GM23338 (cell line): Measurements from ENCODE around the gene NHS. TPM values are rescaled to one million over a fixed set of nuclear protein-coding genes. Genes with fewer than 3 reads are reported as not detected.

Experiments
- ATAC-seq: fragments of 200-7000 bp; cut with Tn5 transposase; 3 replicates; pipeline ENCODE4 v1.9.1; 2020
- DNase-seq: peaks from one replicate; pipeline ENCODE4 v3.0.0-alpha.2; 2015; ENCODE audit warnings: low spot score
- H2AFZ ChIP-seq: fragments of 200-600 bp; sonication (generic); 2 replicates; pipeline ENCODE4 v1.8.0; 2016; ENCODE audit warnings: antibody characterized with exemption, mild to moderate bottlenecking, moderate library complexity
- H3F3A ChIP-seq: fragments of 200-600 bp; sonication (generic); replicated peaks from 2 replicates; pipeline ENCODE4 v1.8.0; 2017; ENCODE audit warnings: antibody characterized with exemption, mixed run types, low read depth
- H3K27ac ChIP-seq: fragments of 200-600 bp; sonication (generic); 2 replicates; pipeline ENCODE4 v1.6.1; 2016; ENCODE audit warnings: low read depth
- H3K27me3 ChIP-seq: fragments of 200-600 bp; sonication (generic); 2 replicates; pipeline ENCODE4 v1.8.0; 2016; ENCODE audit warnings: mild to moderate bottlenecking, mixed run types, moderate library complexity; ENCODE audit not compliant: insufficient read depth
- H3K36me3 ChIP-seq: fragments of 200-600 bp; sonication (generic); 2 replicates; pipeline ENCODE4 v1.8.0; 2016; ENCODE audit warnings: mild to moderate bottlenecking; ENCODE audit not compliant: insufficient read depth
- H3K4me1 ChIP-seq: fragments of 200-600 bp; sonication (generic); 2 replicates; pipeline ENCODE4 v1.8.0; 2016; ENCODE audit warnings: mild to moderate bottlenecking, moderate library complexity; ENCODE audit not compliant: insufficient read depth
- H3K4me2 ChIP-seq: fragments of 200-600 bp; sonication (generic); 2 replicates; pipeline ENCODE4 v1.7.1; 2017; ENCODE audit warnings: mixed run types
- H3K4me3 ChIP-seq: fragments of 200-600 bp; sonication (generic); 2 replicates; pipeline ENCODE4 v1.6.1; 2016; ENCODE audit warnings: mixed run types
- H3K79me2 ChIP-seq: fragments of 200-600 bp; sonication (generic); replicated peaks from 2 replicates; pipeline ENCODE4 v1.8.0; 2017; ENCODE audit warnings: mild to moderate bottlenecking; ENCODE audit not compliant: insufficient read depth
- H3K9me2 ChIP-seq: fragments of 200-600 bp; sonication (generic); 2 replicates; pipeline ENCODE4 v1.8.0; 2017; ENCODE audit not compliant: insufficient read depth
- H4K20me1 ChIP-seq: fragments of 200-600 bp; sonication (generic); replicated peaks from 2 replicates; pipeline ENCODE4 v1.8.0; 2017; ENCODE audit warnings: mild to moderate bottlenecking; ENCODE audit not compliant: insufficient read depth
- H3K27ac Mint-ChIP-seq: 2 replicates; pipeline ENCODE4 v1.8.0; 2020; ENCODE audit warnings: inconsistent platforms, mild to moderate bottlenecking, moderate library complexity, mixed read lengths
- H3K27me3 Mint-ChIP-seq: 3 replicates; pipeline ENCODE4 v1.8.0; 2022; ENCODE audit warnings: low read depth, mild to moderate bottlenecking, moderate library complexity, mixed read lengths, inconsistent platforms; ENCODE audit not compliant: insufficient read depth, poor library complexity
- H3K36me3 Mint-ChIP-seq: 3 replicates; pipeline ENCODE4 v1.8.0; 2021; ENCODE audit warnings: low read depth, mild to moderate bottlenecking, inconsistent platforms, moderate library complexity, mixed read lengths
- H3K4me1 Mint-ChIP-seq: 3 replicates; pipeline ENCODE4 v1.8.0; 2020; ENCODE audit warnings: mild to moderate bottlenecking, inconsistent platforms, mixed read lengths
- H3K4me3 Mint-ChIP-seq: 3 replicates; pipeline ENCODE4 v1.8.0; 2021; ENCODE audit warnings: moderate library complexity, mild to moderate bottlenecking, inconsistent platforms, mixed read lengths
- H3K9me3 Mint-ChIP-seq: 3 replicates; pipeline ENCODE4 v1.8.0; 2020; ENCODE audit warnings: moderate library complexity, mild to moderate bottlenecking, inconsistent platforms, mixed read lengths
- CREB1 ChIP-seq: fragments of 250-450 bp; sonication (Bioruptor Pico); IDR thresholded peaks from 2 replicates; pipeline ENCODE4 v1.5.0; 2020; ENCODE audit warnings: low read depth, mild to moderate bottlenecking, moderate library complexity
- EZH2 ChIP-seq: fragments of 200-600 bp; sonication (generic); IDR thresholded peaks from one replicate; pipeline ENCODE4 v1.8.0; 2017; ENCODE audit warnings: antibody characterized with exemption, mild to moderate bottlenecking, low read depth; ENCODE audit not compliant: unreplicated experiment
- EZH2phosphoT487 ChIP-seq: fragments of 200-600 bp; sonication (generic); IDR thresholded peaks from one replicate; pipeline ENCODE4 v1.8.1; 2018; ENCODE audit warnings: antibody characterized with exemption; ENCODE audit not compliant: unreplicated experiment
- JUNB ChIP-seq: IDR thresholded peaks from one replicate; pipeline ENCODE4 v1.6.1; 2016; ENCODE audit warnings: antibody characterized with exemption; ENCODE audit not compliant: unreplicated experiment
- NANOG ChIP-seq: IDR thresholded peaks from 2 replicates; pipeline ENCODE4 v1.6.1; 2016; ENCODE audit warnings: antibody characterized with exemption, borderline replicate concordance
- POLR2AphosphoS5 ChIP-seq: IDR thresholded peaks from 2 replicates; pipeline ENCODE4 v1.6.1; 2016; ENCODE audit warnings: antibody characterized with exemption, low read depth
- STAT1 ChIP-seq: IDR thresholded peaks from one replicate; pipeline ENCODE4 v1.6.1; 2016; ENCODE audit warnings: antibody characterized with exemption; ENCODE audit not compliant: unreplicated experiment
- ZNF114 ChIP-seq: fragments of 250-450 bp; sonication (Bioruptor Pico); IDR thresholded peaks from 2 replicates; pipeline ENCODE4 v1.5.0; 2020; ENCODE audit warnings: mild to moderate bottlenecking, moderate library complexity
- ZNF331 ChIP-seq: fragments of 250-450 bp; sonication (Bioruptor Pico); IDR thresholded peaks from 2 replicates; pipeline ENCODE4 v1.5.0; 2020; ENCODE audit warnings: low read depth, mild to moderate bottlenecking, moderate library complexity
- polyA plus RNA-seq: library from polyadenylated mRNA; unstranded; fragments of >200 nt; fragmentation: Nextera tagmentation; extraction: Ambion mirVana; gene quantifications from 2 replicates; pipeline ENCODE4 v1.2.1, GENCODE V29; 2016
- total RNA-seq: library from RNA; depleted of rRNA; stranded (reverse); fragments of >200 nt; shearing (Covaris generic); gene quantifications from 2 replicates; pipeline ENCODE4 v1.2.3, GENCODE V29; 2014
- TF ChIP-seq, protein P1 (sequence below): IDR thresholded peaks from one replicate; pipeline ENCODE4 v1.6.1; 2018; ENCODE audit warnings: antibody characterized with exemption; ENCODE audit not compliant: unreplicated experiment
- TF ChIP-seq, protein P2 (sequence below): fragments of 250-450 bp; sonication (Bioruptor Pico); IDR thresholded peaks from 2 replicates; pipeline ENCODE4 v1.5.0; 2020; ENCODE audit warnings: mild to moderate bottlenecking, moderate library complexity
- TF ChIP-seq, protein P3 (sequence below): IDR thresholded peaks from 2 replicates; pipeline ENCODE4 v1.6.1; 2016; ENCODE audit warnings: antibody characterized with exemption
- TF ChIP-seq, protein P4 (sequence below), 2 experiments: fragments of 200-600 bp in 1 of 2; sonication (generic) in 1 of 2; conservative IDR thresholded peaks; 2 replicates each; pipeline versions ENCODE4 v1.5.1 to v1.6.1; 2016 to 2017; ENCODE audit warnings: antibody characterized with exemption in 2 of 2, low read depth in 2 of 2, mild to moderate bottlenecking in 2 of 2, moderate library complexity in 1 of 2

Gene NHS
- total and polyA plus RNA-seq, 2 experiments from 2014 or later, result 1.8 to 8.2 TPM

DNA sequence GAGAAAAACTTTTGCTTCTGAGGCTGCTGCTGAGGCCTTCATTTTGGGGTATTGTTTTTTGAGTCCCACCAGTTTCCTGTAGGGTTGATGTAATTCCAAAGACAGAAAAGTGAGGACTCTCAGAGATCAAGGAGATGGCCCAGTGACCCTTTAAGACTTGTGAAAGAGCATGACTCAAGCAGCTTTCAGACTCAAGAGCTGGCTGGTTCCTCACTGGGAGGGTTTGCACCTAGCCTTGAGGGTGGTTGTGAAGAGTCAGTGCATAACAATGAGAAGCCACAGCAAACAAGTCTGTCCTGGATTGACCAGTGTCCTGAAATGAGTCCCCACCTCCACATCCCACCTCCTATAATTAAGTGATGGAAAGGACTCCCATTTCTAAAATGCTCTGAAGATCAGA lies 89.2 kb downstream of the NHS start:
- TF ChIP-seq, protein P1, sequence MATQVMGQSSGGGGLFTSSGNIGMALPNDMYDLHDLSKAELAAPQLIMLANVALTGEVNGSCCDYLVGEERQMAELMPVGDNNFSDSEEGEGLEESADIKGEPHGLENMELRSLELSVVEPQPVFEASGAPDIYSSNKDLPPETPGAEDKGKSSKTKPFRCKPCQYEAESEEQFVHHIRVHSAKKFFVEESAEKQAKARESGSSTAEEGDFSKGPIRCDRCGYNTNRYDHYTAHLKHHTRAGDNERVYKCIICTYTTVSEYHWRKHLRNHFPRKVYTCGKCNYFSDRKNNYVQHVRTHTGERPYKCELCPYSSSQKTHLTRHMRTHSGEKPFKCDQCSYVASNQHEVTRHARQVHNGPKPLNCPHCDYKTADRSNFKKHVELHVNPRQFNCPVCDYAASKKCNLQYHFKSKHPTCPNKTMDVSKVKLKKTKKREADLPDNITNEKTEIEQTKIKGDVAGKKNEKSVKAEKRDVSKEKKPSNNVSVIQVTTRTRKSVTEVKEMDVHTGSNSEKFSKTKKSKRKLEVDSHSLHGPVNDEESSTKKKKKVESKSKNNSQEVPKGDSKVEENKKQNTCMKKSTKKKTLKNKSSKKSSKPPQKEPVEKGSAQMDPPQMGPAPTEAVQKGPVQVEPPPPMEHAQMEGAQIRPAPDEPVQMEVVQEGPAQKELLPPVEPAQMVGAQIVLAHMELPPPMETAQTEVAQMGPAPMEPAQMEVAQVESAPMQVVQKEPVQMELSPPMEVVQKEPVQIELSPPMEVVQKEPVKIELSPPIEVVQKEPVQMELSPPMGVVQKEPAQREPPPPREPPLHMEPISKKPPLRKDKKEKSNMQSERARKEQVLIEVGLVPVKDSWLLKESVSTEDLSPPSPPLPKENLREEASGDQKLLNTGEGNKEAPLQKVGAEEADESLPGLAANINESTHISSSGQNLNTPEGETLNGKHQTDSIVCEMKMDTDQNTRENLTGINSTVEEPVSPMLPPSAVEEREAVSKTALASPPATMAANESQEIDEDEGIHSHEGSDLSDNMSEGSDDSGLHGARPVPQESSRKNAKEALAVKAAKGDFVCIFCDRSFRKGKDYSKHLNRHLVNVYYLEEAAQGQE, result no peak
- TF ChIP-seq, protein P2, sequence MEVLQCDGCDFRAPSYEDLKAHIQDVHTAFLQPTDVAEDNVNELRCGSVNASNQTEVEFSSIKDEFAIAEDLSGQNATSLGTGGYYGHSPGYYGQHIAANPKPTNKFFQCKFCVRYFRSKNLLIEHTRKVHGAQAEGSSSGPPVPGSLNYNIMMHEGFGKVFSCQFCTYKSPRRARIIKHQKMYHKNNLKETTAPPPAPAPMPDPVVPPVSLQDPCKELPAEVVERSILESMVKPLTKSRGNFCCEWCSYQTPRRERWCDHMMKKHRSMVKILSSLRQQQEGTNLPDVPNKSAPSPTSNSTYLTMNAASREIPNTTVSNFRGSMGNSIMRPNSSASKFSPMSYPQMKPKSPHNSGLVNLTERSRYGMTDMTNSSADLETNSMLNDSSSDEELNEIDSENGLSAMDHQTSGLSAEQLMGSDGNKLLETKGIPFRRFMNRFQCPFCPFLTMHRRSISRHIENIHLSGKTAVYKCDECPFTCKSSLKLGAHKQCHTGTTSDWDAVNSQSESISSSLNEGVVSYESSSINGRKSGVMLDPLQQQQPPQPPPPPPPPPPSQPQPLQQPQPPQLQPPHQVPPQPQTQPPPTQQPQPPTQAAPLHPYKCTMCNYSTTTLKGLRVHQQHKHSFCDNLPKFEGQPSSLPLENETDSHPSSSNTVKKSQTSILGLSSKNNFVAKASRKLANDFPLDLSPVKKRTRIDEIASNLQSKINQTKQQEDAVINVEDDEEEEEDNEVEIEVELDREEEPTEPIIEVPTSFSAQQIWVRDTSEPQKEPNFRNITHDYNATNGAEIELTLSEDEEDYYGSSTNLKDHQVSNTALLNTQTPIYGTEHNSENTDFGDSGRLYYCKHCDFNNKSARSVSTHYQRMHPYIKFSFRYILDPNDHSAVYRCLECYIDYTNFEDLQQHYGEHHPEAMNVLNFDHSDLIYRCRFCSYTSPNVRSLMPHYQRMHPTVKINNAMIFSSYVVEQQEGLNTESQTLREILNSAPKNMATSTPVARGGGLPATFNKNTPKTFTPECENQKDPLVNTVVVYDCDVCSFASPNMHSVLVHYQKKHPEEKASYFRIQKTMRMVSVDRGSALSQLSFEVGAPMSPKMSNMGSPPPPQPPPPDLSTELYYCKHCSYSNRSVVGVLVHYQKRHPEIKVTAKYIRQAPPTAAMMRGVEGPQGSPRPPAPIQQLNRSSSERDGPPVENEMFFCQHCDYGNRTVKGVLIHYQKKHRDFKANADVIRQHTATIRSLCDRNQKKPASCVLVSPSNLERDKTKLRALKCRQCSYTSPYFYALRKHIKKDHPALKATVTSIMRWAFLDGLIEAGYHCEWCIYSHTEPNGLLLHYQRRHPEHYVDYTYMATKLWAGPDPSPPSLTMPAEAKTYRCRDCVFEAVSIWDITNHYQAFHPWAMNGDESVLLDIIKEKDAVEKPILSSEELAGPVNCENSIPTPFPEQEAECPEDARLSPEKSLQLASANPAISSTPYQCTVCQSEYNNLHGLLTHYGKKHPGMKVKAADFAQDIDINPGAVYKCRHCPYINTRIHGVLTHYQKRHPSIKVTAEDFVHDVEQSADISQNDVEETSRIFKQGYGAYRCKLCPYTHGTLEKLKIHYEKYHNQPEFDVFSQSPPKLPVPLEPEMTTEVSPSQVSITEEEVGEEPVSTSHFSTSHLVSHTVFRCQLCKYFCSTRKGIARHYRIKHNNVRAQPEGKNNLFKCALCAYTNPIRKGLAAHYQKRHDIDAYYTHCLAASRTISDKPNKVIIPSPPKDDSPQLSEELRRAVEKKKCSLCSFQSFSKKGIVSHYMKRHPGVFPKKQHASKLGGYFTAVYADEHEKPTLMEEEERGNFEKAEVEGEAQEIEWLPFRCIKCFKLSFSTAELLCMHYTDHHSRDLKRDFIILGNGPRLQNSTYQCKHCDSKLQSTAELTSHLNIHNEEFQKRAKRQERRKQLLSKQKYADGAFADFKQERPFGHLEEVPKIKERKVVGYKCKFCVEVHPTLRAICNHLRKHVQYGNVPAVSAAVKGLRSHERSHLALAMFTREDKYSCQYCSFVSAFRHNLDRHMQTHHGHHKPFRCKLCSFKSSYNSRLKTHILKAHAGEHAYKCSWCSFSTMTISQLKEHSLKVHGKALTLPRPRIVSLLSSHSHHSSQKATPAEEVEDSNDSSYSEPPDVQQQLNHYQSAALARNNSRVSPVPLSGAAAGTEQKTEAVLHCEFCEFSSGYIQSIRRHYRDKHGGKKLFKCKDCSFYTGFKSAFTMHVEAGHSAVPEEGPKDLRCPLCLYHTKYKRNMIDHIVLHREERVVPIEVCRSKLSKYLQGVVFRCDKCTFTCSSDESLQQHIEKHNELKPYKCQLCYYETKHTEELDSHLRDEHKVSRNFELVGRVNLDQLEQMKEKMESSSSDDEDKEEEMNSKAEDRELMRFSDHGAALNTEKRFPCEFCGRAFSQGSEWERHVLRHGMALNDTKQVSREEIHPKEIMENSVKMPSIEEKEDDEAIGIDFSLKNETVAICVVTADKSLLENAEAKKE (CRISPR knock-in tag), result no peak
- no peak for TF ChIP-seq EZH2
- no peak for TF ChIP-seq NANOG
- no peak for TF ChIP-seq ZNF114 (CRISPR knock-in tag)
- TF ChIP-seq CREB1 (CRISPR knock-in tag), result no peak
- TF ChIP-seq ZNF331 (CRISPR knock-in tag), result no peak
- TF ChIP-seq EZH2phosphoT487, result no peak
- TF ChIP-seq, protein P3, sequence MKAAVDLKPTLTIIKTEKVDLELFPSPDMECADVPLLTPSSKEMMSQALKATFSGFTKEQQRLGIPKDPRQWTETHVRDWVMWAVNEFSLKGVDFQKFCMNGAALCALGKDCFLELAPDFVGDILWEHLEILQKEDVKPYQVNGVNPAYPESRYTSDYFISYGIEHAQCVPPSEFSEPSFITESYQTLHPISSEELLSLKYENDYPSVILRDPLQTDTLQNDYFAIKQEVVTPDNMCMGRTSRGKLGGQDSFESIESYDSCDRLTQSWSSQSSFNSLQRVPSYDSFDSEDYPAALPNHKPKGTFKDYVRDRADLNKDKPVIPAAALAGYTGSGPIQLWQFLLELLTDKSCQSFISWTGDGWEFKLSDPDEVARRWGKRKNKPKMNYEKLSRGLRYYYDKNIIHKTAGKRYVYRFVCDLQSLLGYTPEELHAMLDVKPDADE, result no peak
- no peak for TF ChIP-seq STAT1
- TF ChIP-seq, protein P4, sequence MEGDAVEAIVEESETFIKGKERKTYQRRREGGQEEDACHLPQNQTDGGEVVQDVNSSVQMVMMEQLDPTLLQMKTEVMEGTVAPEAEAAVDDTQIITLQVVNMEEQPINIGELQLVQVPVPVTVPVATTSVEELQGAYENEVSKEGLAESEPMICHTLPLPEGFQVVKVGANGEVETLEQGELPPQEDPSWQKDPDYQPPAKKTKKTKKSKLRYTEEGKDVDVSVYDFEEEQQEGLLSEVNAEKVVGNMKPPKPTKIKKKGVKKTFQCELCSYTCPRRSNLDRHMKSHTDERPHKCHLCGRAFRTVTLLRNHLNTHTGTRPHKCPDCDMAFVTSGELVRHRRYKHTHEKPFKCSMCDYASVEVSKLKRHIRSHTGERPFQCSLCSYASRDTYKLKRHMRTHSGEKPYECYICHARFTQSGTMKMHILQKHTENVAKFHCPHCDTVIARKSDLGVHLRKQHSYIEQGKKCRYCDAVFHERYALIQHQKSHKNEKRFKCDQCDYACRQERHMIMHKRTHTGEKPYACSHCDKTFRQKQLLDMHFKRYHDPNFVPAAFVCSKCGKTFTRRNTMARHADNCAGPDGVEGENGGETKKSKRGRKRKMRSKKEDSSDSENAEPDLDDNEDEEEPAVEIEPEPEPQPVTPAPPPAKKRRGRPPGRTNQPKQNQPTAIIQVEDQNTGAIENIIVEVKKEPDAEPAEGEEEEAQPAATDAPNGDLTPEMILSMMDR (conservative IDR thresholded peaks at IDR 0.05; ENCODE audit: low read depth in 2 of 2), result no peak
- TF ChIP-seq POLR2AphosphoS5, result no peak
- TF ChIP-seq JUNB, result no peak
- Histone ChIP-seq H3K9me2 (no peaks in the 10 kb centered on the region), H3K27me3 (no peaks in the 10 kb centered on the region), H3K36me3 (no peaks in the 10 kb centered on the region), H3K4me1 (no peaks in the 10 kb centered on the region; the same call in 1 of the 2 replicates), H3K79me2 (no peaks in the 10 kb centered on the region), H4K20me1 (no peaks in the 10 kb centered on the region), H3K4me3 (no peak overlapping the region), H3F3A (no peaks in the 10 kb centered on the region), H3K4me2 (no peak overlapping the region), H3K27ac (no peak overlapping the region), H2AFZ (no peak overlapping the region)
- H3K4me1 Mint-ChIP-seq, result peaks cover 24% of the 10 kb centered on the region
- ATAC-seq, result no peak
- DNase-seq, result no peak
- H3K9me3 Mint-ChIP-seq, result no peaks in the 10 kb centered on the region
- H3K4me3 Mint-ChIP-seq, result no peak overlapping the region
- no peak overlapping the region for H3K27ac Mint-ChIP-seq
- H3K36me3 Mint-ChIP-seq, result no peaks in the 10 kb centered on the region
- H3K27me3 Mint-ChIP-seq, result peaks cover 2% of the 10 kb centered on the region
